GM12878 (cell line): ENCODE results near the gene DYTN. TPM values are rescaled to one million over a fixed set of nuclear protein-coding genes. Genes with fewer than 3 reads are reported as not detected.

Source experiments
- BCLAF1 ChIP-seq: fragments of 450-650 bp; IDR thresholded peaks from 2 replicates; pipeline ENCODE4 v1.6.1; 2017; ENCODE audit warnings: antibody characterized with exemption, mild to moderate bottlenecking, moderate library complexity
- CREM ChIP-seq: IDR thresholded peaks from 2 replicates; pipeline ENCODE4 v1.6.1; 2014; ENCODE audit warnings: antibody characterized with exemption, low read depth
- JUNB ChIP-seq: IDR thresholded peaks from 2 replicates; pipeline ENCODE4 v1.6.1; 2016; ENCODE audit warnings: antibody characterized with exemption, mild to moderate bottlenecking
- MEF2A ChIP-seq: IDR thresholded peaks from 2 replicates; pipeline ENCODE4 v1.6.1; 2011; ENCODE audit warnings: low read depth, mild to moderate bottlenecking, low read length, moderate library complexity; ENCODE audit not compliant: insufficient read depth
- MTA3 ChIP-seq: IDR thresholded peaks from 2 replicates; pipeline ENCODE4 v1.6.1; 2012; ENCODE audit warnings: low read length, inconsistent platforms, borderline replicate concordance
- ZSCAN29 ChIP-seq: fragments of 450-650 bp; IDR thresholded peaks from 2 replicates; pipeline ENCODE4 v1.6.1; 2017; ENCODE audit warnings: mild to moderate bottlenecking, moderate library complexity
- polyA plus RNA-seq, 11 experiments: library from polyadenylated mRNA; depleted of rRNA in 4 of 11; unstranded in 6 of 11; stranded (reverse) in 5 of 11; fragments of >200 nt; fragmentation: Nextera tagmentation in 4 of 11; fragmentation: Illumina TruSeq in 1 of 11; extraction: Ambion mirVana in 4 of 11; extraction: Trizol in 1 of 11; gene quantifications; 1 replicate in 1 of 11; 2 replicates in 10 of 11; pipeline versions ENCODE4 v1.2.1 to v1.2.3, GENCODE V29; 2011 to 2016; ENCODE audit warnings: inconsistent platforms in 2 of 11, missing spikeins in 2 of 11, low read depth in 1 of 11
- total RNA-seq, 4 experiments: library from RNA; depleted of rRNA in 3 of 4; stranded (reverse); fragments of >200 nt in 3 of 4; fragmentation: Illumina TruSeq in 1 of 4; extraction: Trizol in 1 of 4; gene quantifications; 2 replicates each; pipeline versions ENCODE4 v1.2.1 to v1.2.3, GENCODE V29; 2013 to 2021
- TF ChIP-seq, protein P1 (sequence below): fragments of 450-650 bp; formaldehyde crosslinking; IDR thresholded peaks from 2 replicates; pipeline ENCODE4 v1.4.0; 2020; ENCODE audit warnings: mild to moderate bottlenecking, moderate library complexity

DYTN gene
- total and polyA plus RNA-seq, 10 of the 15 experiments (the other 5 are each of a cell fraction or from before 2014, with no cell fraction given): 0.02 to 0.32 (median 0.09) TPM; not detected in 3

GRCh38 chr2:206626108-206626507 lies 92.1 kb downstream of the DYTN start (continued):
- TF ChIP-seq, protein P1, sequence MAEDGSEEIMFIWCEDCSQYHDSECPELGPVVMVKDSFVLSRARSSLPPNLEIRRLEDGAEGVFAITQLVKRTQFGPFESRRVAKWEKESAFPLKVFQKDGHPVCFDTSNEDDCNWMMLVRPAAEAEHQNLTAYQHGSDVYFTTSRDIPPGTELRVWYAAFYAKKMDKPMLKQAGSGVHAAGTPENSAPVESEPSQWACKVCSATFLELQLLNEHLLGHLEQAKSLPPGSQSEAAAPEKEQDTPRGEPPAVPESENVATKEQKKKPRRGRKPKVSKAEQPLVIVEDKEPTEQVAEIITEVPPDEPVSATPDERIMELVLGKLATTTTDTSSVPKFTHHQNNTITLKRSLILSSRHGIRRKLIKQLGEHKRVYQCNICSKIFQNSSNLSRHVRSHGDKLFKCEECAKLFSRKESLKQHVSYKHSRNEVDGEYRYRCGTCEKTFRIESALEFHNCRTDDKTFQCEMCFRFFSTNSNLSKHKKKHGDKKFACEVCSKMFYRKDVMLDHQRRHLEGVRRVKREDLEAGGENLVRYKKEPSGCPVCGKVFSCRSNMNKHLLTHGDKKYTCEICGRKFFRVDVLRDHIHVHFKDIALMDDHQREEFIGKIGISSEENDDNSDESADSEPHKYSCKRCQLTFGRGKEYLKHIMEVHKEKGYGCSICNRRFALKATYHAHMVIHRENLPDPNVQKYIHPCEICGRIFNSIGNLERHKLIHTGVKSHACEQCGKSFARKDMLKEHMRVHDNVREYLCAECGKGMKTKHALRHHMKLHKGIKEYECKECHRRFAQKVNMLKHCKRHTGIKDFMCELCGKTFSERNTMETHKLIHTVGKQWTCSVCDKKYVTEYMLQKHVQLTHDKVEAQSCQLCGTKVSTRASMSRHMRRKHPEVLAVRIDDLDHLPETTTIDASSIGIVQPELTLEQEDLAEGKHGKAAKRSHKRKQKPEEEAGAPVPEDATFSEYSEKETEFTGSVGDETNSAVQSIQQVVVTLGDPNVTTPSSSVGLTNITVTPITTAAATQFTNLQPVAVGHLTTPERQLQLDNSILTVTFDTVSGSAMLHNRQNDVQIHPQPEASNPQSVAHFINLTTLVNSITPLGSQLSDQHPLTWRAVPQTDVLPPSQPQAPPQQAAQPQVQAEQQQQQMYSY (CRISPR knock-in tag): no peak
- no peak for TF ChIP-seq BCLAF1
- TF ChIP-seq MEF2A: no peak
- no peak for TF ChIP-seq MTA3
- TF ChIP-seq ZSCAN29: no peak
- no peak for TF ChIP-seq CREM
- no peak for TF ChIP-seq JUNB
